Hepatocyte (in vitro differentiated cells): ENCODE results near the gene PPP6R2. TPM values are rescaled to one million over a fixed set of nuclear protein-coding genes. Genes with fewer than 3 reads are reported as not detected.

Source experiments
- DNase-seq: peaks from one replicate; pipeline ENCODE4 v3.0.0-alpha.2; 2016; ENCODE audit warnings: low spot score
- H2AFZ ChIP-seq: fragments of 200-600 bp; sonication (generic); 2 replicates; pipeline ENCODE4 v1.6.0; 2016; ENCODE audit warnings: antibody characterized with exemption, mild to moderate bottlenecking
- H3K27ac ChIP-seq: fragments of 200-600 bp; sonication (generic); 2 replicates; pipeline ENCODE4 v1.5.1; 2016; ENCODE audit warnings: mild to moderate bottlenecking
- H3K27me3 ChIP-seq: fragments of 200-600 bp; sonication (generic); 2 replicates; pipeline ENCODE4 v1.6.1; 2016
- H3K36me3 ChIP-seq: fragments of 200-600 bp; sonication (generic); replicated peaks from 2 replicates; pipeline ENCODE4 v1.5.1; 2016; ENCODE audit warnings: low read depth; ENCODE audit not compliant: insufficient read depth
- H3K4me1 ChIP-seq: fragments of 200-600 bp; sonication (generic); 2 replicates; pipeline ENCODE4 v1.5.1; 2016; ENCODE audit warnings: mild to moderate bottlenecking, moderate library complexity; ENCODE audit not compliant: insufficient read depth
- H3K4me2 ChIP-seq: fragments of 200-600 bp; sonication (generic); 2 replicates; pipeline ENCODE4 v1.6.0; 2016
- H3K4me3 ChIP-seq: fragments of 200-600 bp; sonication (generic); 2 replicates; pipeline ENCODE4 v1.5.1; 2016; ENCODE audit warnings: mild to moderate bottlenecking
- H3K79me2 ChIP-seq: fragments of 200-600 bp; sonication (generic); 2 replicates; pipeline ENCODE4 v1.6.0; 2017; ENCODE audit warnings: mild to moderate bottlenecking
- H3K9me2 ChIP-seq: fragments of 200-600 bp; sonication (generic); replicated peaks from 2 replicates; pipeline ENCODE4 v1.6.0; 2017; ENCODE audit warnings: mild to moderate bottlenecking; ENCODE audit not compliant: insufficient read depth
- H3K9me3 ChIP-seq: fragments of 200-600 bp; sonication (generic); 2 replicates; pipeline ENCODE4 v1.5.1; 2016; ENCODE audit warnings: low read depth, mild to moderate bottlenecking
- H4K20me1 ChIP-seq: fragments of 200-600 bp; sonication (generic); 2 replicates; pipeline ENCODE4 v1.6.0; 2016; ENCODE audit warnings: mild to moderate bottlenecking; ENCODE audit not compliant: insufficient read depth, poor library complexity, severe bottlenecking
- CTCF ChIP-seq: fragments of 200-600 bp; sonication (generic); IDR thresholded peaks from 2 replicates; pipeline ENCODE4 v1.5.1; 2016; ENCODE audit warnings: antibody characterized with exemption, mild to moderate bottlenecking; ENCODE audit not compliant: poor library complexity
- EZH2 ChIP-seq: fragments of 200-600 bp; sonication (generic); IDR thresholded peaks from 2 replicates; pipeline ENCODE4 v1.6.1; 2016; ENCODE audit warnings: antibody characterized with exemption, mild to moderate bottlenecking, borderline replicate concordance
- EZH2phosphoT487 ChIP-seq: fragments of 200-600 bp; sonication (generic); IDR thresholded peaks from one replicate; pipeline ENCODE4 v1.6.1; 2018; ENCODE audit warnings: antibody characterized with exemption, mild to moderate bottlenecking, low read depth, moderate library complexity; ENCODE audit not compliant: unreplicated experiment, severe bottlenecking
- WGBS: methylation state at CpG from one replicate; pipeline ENCODE4 v1.1.6; 2016; ENCODE audit warnings: low lambda C conversion rate; ENCODE audit errors: missing lambda C conversion rate; 5-methylcytosine and 5-hydroxymethylcytosine counted together
- polyA plus RNA-seq: library from polyadenylated mRNA; unstranded; fragments of >200 nt; fragmentation: Nextera tagmentation; extraction: Ambion mirVana; gene quantifications from 2 replicates; pipeline ENCODE4 v1.2.1, GENCODE V29; 2016
- total RNA-seq: library from RNA; depleted of rRNA; stranded (reverse); fragments of >200 nt; gene quantifications from 2 replicates; pipeline ENCODE4 v1.2.3, GENCODE V29; 2014

The PPP6R2 gene
- total and polyA plus RNA-seq, 2 experiments from 2014 or later = 47.0 to 57.9 TPM

GRCh38 chr22:50447576-50448551 is 104.7 kb downstream of the PPP6R2 start:
- WGBS = 92% methylated on average over 27 of the region's 27 CpGs
- Histone ChIP-seq H3K4me2 (no peak overlapping the region), H3K79me2 (no peaks in the 10 kb centered on the region), H3K27ac (no peak overlapping the region), H2AFZ (no peak overlapping the region), H3K4me3 (no peak overlapping the region), H4K20me1 (no peaks in the 10 kb centered on the region), H3K9me2 (no peaks in the 10 kb centered on the region), H3K27me3 (no peaks in the 10 kb centered on the region), H3K4me1 (no peaks in the 10 kb centered on the region), H3K36me3 (no peaks in the 10 kb centered on the region), H3K9me3 (no peaks in the 10 kb centered on the region)
- DNase-seq = no peak
- TF ChIP-seq EZH2 (no peak), EZH2phosphoT487 (no peak), CTCF (no peak)

- Histone ChIP-seq H4K20me1 (no peaks in the 10 kb centered on the region), H3K4me3 (no peak overlapping the region), H3K27me3 (no peaks in the 10 kb centered on the region), H3K79me2 (no peaks in the 10 kb centered on the region), H2AFZ (no peak overlapping the region), H3K9me3 (no peaks in the 10 kb centered on the region), H3K4me1 (no peaks in the 10 kb centered on the region), H3K36me3 (no peaks in the 10 kb centered on the region), H3K27ac (no peak overlapping the region), H3K9me2 (no peaks in the 10 kb centered on the region), H3K4me2 (no peak overlapping the region)
- WGBS = 95% methylated on average over 5 of the region's 5 CpGs
- TF ChIP-seq EZH2phosphoT487 (no peak), EZH2 (no peak), CTCF (no peak)
- DNase-seq = no peak
Observed at GRCh38 chr22:50452649-50453048, 109.5 kb downstream of the PPP6R2 start.

GRCh38 chr22:50454556-50455075 is 111.5 kb downstream of the PPP6R2 start:
- no peak overlapping the region for H2AFZ ChIP-seq
- H3K36me3 ChIP-seq = no peaks in the 10 kb centered on the region
- H4K20me1 ChIP-seq = no peaks in the 10 kb centered on the region
- no peak overlapping the region for H3K4me3 ChIP-seq
- no peaks in the 10 kb centered on the region for H3K79me2 ChIP-seq
- no peak for DNase-seq
- H3K27me3 ChIP-seq = no peaks in the 10 kb centered on the region
- H3K9me2 ChIP-seq = no peaks in the 10 kb centered on the region
- H3K4me1 ChIP-seq = no peaks in the 10 kb centered on the region
- no peak for TF ChIP-seq EZH2phosphoT487
- TF ChIP-seq CTCF = no peak
- no peak for TF ChIP-seq EZH2
- H3K9me3 ChIP-seq = no peaks in the 10 kb centered on the region
- no peak overlapping the region for H3K4me2 ChIP-seq
- 96% methylated on average over 26 of the region's 27 CpGs for WGBS
- H3K27ac ChIP-seq = no peak overlapping the region
